ENCODE data around the gene GIPC3.

GRCh38 chr19:3550947-3551791 is 34.1 kb upstream of the GIPC3 start:
- no peak for TF ChIP-seq POLR2A (IDR thresholded peaks at IDR 0.05; ENCODE audit: extremely low read depth, insufficient read length)
- no peak for TF ChIP-seq CTCF (IDR thresholded peaks at IDR 0.05; ENCODE audit: low read depth, low read length)
- no peak for TF ChIP-seq MAX (IDR thresholded peaks at IDR 0.05; ENCODE audit: low read depth, low read length)
